Epithelial cell of esophagus (primary cell): Measurements from ENCODE around the gene UGT1A8.
"Not testable (repeated sequence)": the region's sequence is repeated elsewhere in the genome, so short reads cannot be mapped to it uniquely, and the experiment has no call there.

Experiments
- DNase-seq: peaks from one replicate; pipeline ENCODE4 v3.0.0; 2010; ENCODE audit warnings: low read depth
- H3K4me3 ChIP-seq: 2 replicates; pipeline ENCODE4 v1.5.1; 2011; ENCODE audit warnings: mild to moderate bottlenecking, low read length, control low read depth
- CTCF ChIP-seq: IDR thresholded peaks from 2 replicates; pipeline ENCODE4 v1.5.1; 2011; ENCODE audit warnings: low read depth, mild to moderate bottlenecking, low read length, control low read depth, inconsistent platforms; ENCODE audit not compliant: insufficient read depth; ENCODE audit errors: missing control alignments

Gene UGT1A8

DNA sequence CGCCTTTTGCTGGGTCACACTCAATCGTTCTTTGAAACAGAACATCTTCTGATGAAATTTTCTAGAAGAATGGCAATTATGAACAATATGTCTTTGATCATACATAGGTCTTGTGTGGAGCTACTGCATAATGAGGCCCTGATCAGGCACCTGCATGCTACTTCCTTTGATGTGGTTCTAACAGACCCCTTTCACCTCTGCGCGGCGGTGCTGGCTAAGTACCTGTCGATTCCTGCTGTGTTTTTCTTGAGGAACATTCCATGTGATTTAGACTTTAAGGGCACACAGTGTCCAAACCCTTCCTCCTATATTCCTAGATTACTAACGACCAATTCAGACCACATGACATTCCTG, 95.8 kb downstream of the UGT1A8 start:
- no peak for TF ChIP-seq CTCF
- no peak for DNase-seq
- no peak overlapping the region for H3K4me3 ChIP-seq

- H3K4me3 ChIP-seq, result no peak overlapping the region
- DNase-seq, result no peak
- no peak for TF ChIP-seq CTCF
Observed at GRCh38 chr2:233714121-233714520, 96.7 kb downstream of the UGT1A8 start.

DNA sequence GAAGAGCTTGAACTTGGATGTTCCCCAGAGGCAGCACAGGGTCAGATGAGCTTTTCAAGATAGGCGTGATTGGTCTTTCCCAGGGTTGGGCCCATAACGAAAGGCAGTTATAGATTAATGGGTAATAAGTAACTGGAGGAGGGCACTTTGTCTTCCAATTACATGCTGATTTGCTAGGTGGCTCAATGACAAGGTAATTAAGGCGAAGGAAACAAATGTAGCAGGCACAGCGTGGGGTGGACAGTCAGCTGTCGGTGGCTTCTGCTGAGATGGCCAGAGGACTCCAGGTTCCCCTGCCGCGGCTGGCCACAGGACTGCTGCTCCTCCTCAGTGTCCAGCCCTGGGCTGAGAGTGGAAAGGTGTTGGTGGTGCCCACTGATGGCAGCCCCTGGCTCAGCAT, 101.1 kb downstream of the UGT1A8 start, which contains the start of gene UGT1A4:
UGT1A4 (plus strand) TSS at position 185 of the 400 bp plus-strand sequence; CDS start at position 270, 85 bp downstream.
- no peak for DNase-seq
- H3K4me3 ChIP-seq, result no peak within 1 kb of the TSS
- no peak for TF ChIP-seq CTCF

GRCh38 chr2:233728723-233729301, 111.4 kb downstream of the UGT1A8 start, which contains the start of gene UGT1A3:
Gene UGT1A3 (plus strand): TSS chr2:233729042. CDS start chr2:233729127, 85 bp downstream.
- TF ChIP-seq CTCF, result no peak

DNA sequence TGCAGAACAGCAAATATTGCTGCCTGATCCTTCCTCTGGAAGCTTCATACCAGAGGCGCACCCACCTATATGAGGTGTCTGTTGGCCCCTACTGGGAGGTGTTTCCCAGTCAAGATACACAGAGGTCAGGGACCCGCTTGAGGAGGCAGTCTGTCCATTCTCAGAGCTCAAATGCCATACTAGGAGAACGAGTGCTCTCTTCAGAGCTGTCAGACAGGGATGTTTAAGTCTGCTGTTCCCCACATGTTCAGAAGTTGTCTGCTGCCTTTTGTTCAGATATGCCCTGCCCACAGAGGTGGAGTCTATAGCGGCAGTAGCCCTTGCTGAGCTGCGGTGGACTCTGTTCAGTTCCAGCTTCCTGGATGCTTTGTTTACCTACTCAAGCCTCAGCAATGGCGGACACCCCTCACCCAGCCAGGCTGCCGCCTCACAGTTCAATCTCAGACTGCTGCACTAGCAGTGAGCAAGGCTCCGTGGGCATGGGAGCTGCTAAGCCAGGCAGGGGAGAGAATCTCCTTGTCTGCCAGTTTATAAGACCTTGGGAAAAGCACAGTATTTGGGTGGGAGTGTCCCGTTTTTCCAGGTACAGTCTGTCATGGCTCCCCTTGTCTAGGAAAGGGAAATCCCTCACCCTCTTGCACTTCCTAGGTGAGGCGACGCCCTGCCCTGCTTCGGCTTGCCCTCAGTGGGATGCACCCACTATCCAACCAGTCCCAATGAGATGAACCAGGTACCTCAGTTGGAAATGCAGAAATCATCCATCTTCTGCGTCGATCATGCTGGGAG, 119.6 kb downstream of the UGT1A8 start:
- DNase-seq, result not testable (repeated sequence)

More at GRCh38 chr2:233728723-233729301, 111.4 kb downstream of the UGT1A8 start, which contains the start of gene UGT1A3:
- no peak within 1 kb of the TSS for H3K4me3 ChIP-seq
- no peak for DNase-seq

DNA sequence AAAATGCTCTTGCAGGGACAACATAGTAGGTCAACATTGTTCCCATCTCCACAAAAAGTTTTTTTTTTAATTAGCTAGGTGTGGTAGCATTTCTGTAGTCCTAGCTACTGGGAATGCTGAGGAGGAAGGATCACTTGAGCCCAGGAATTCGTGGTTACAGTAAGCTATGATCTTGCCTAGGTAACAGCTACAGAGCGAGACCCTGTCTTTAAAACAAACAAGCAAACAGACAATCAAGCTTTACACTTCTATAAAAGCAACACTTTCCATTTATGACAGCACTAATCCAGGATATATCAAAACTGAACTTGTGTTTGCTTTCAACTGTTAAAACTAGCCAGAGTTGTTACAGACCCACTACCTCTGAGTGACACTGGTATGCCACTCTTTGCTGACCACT, 123.4 kb downstream of the UGT1A8 start:
- H3K4me3 ChIP-seq, result no peak overlapping the region
- TF ChIP-seq CTCF, result no peak
- no peak for DNase-seq

More for the DNA sequence above, 119.6 kb downstream of the UGT1A8 start:
- not testable (repeated sequence) for H3K4me3 ChIP-seq

GRCh38 chr2:233743464-233744259, 126.2 kb downstream of the UGT1A8 start:
- no peak for TF ChIP-seq CTCF
- no peak overlapping the region for H3K4me3 ChIP-seq
- DNase-seq, result no peak
